RWPE1 (cell line): ENCODE results near the gene DNA2.

Experiments
- CTCF ChIA-PET: fragments of 350-600 bp; sonication (Branson Sonifier 250); formaldehyde crosslinking; extraction: SDS; loops from one replicate; lab custom pipeline; 2021; lab: Yijun Ruan, JAX
- POLR2A ChIA-PET: fragments of 400-600 bp; formaldehyde crosslinking; extraction: SDS; loops from one replicate; lab custom pipeline; 2020; ENCODE audit warnings: antibody characterized with exemption; ENCODE audit not compliant: low non-redundant PET; lab: Yijun Ruan, JAX
- DNase-seq: peaks from one replicate; pipeline ENCODE4 v3.0.0; 2012; ENCODE audit warnings: low spot score
- H3K27ac ChIP-seq: fragments of 450-650 bp; 2 replicates; pipeline ENCODE4 v1.5.1; 2017
- TF ChIP-seq, protein P1 (sequence below): fragments of 450-650 bp; conservative IDR thresholded peaks from 2 replicates; pipeline ENCODE4 v1.5.1; 2017; ENCODE audit warnings: low read depth, mild to moderate bottlenecking

DNA2 gene

GRCh38 chr10:68428396-68429104 lies 43.2 kb downstream of the DNA2 start:
- H3K27ac ChIP-seq: no peak overlapping the region
- CTCF ChIA-PET: interaction anchor here (0.9 to 1.4 kb wide), 2 partner anchors 12 to 22 kb away, joined by 4 to 6 read pairs; partner anchors contain the start of gene RUFY2
- DNase-seq: no peak
- POLR2A ChIA-PET: interaction anchor here (0.6 kb wide), 2 partner anchors 314 to 356 kb away, joined by 3 to 5 read pairs; no protein-coding TSS in a partner anchor
- TF ChIP-seq, protein P1, sequence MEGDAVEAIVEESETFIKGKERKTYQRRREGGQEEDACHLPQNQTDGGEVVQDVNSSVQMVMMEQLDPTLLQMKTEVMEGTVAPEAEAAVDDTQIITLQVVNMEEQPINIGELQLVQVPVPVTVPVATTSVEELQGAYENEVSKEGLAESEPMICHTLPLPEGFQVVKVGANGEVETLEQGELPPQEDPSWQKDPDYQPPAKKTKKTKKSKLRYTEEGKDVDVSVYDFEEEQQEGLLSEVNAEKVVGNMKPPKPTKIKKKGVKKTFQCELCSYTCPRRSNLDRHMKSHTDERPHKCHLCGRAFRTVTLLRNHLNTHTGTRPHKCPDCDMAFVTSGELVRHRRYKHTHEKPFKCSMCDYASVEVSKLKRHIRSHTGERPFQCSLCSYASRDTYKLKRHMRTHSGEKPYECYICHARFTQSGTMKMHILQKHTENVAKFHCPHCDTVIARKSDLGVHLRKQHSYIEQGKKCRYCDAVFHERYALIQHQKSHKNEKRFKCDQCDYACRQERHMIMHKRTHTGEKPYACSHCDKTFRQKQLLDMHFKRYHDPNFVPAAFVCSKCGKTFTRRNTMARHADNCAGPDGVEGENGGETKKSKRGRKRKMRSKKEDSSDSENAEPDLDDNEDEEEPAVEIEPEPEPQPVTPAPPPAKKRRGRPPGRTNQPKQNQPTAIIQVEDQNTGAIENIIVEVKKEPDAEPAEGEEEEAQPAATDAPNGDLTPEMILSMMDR: no peak

GRCh38 chr10:68424454-68425014 lies 47.2 kb downstream of the DNA2 start:
- ChIA-PET POLR2A (no interaction called here), CTCF (no interaction called here)
- DNase-seq: no peak
- H3K27ac ChIP-seq: no peak overlapping the region
- TF ChIP-seq, protein P1: no peak

DNA sequence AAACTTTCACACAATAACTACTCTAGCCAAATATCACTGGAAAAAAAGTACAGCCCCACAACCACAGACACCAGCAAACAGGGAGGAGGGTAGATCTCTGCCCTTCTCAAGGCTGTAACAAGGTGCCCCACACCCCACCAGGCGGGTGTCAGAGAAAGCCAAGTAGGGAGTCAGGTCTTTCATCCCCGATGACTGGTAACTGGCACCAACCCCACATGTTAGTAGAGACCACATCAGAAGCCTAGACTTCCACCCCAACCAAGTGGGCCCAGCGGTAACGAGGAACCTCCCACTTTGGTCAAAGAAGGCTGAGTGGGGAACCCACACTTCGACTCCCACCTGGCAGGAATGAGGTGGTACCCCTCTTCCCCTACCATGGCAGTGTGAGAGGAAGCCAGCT lies 48.3 kb downstream of the DNA2 start:
- no peak for DNase-seq
- no peak overlapping the region for H3K27ac ChIP-seq
- TF ChIP-seq, protein P1: no peak
- POLR2A ChIA-PET: no interaction called here
- CTCF ChIA-PET: interaction anchor here (0.6 kb wide), 1 partner anchor 20 kb away, joined by 3 read pairs; no protein-coding TSS in a partner anchor

- no peak for DNase-seq
- no peak overlapping the region for H3K27ac ChIP-seq
- ChIA-PET POLR2A (no interaction called here), CTCF (no interaction called here)
- TF ChIP-seq, protein P1: no peak
Measured at GRCh38 chr10:68419376-68419775, 52.4 kb downstream of the DNA2 start.

GRCh38 chr10:68408898-68409518 lies 62.8 kb downstream of the DNA2 start:
- TF ChIP-seq, protein P1: no peak
- ChIA-PET POLR2A (no interaction called here), CTCF (interaction anchor here (0.6 kb wide), 2 partner anchors 11 to 59 kb away, joined by 3 to 4 read pairs; no protein-coding TSS in a partner anchor)
- no peak for DNase-seq
- no peak overlapping the region for H3K27ac ChIP-seq

DNA sequence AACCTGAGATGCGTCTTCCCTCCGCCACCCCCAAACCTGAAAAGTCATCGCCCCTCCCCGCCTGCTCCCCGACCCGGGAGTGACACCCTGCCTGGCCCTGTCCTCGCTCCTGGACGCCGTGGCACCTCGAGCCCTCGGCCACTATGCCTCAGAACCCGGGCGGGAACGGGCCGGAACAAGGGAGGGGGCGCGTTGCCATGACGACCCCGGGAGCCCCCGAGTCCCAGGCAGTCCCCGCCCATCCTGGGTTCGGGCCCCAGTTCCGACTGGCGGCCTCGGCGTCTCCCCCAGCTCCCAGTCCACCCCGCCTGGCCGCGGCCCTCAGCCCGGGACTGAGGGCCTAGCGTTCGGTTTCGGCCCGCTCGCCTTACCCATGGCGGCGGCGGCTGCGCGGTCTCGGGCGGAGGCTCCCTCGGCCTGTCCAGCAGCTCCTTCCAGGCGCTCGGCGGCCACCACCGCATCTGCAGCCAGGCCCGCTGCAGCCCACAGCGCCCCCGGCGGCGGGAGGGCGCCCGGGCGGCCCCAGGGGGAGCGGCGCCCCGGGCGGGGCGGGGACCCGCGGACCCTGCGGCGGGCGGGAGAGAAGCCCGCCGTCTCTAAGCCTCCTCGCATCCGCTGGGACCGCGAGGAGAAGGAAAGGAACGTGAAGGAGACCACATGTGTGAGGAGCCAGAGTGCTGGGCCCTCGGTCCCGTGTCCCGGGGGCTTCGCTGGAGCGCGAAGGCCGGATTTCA lies 64.8 kb downstream of the DNA2 start, which contains the start of gene RUFY2:
TSS of gene RUFY2 (minus strand) at position 463 of the 734 bp plus-strand sequence. CDS start at position 375, 88 bp downstream.
- DNase-seq: peak; percentile 83
- ChIA-PET POLR2A (no interaction called here), CTCF (interaction anchor here (0.5 to 1.8 kb wide), 21 partner anchors 8 to 559 kb away, joined by 3 to 13 read pairs (median 3); partner anchors contain the start of genes CCAR1 and STOX1)
- H3K27ac ChIP-seq: peak within 1 kb of the TSS; percentile 84
- TF ChIP-seq, protein P1: peak; percentile 96
